ENCODE measurements around the gene GRB10. TPM values are rescaled to one million over a fixed set of nuclear protein-coding genes. Genes with fewer than 3 reads are reported as not detected.
"Not testable (repeated sequence)": the region's sequence is repeated elsewhere in the genome, so short reads cannot be mapped to it uniquely, and the experiment has no call there.

The GRB10 gene
- total RNA-seq, 1 experiment from 2014 or later, result 83.7 TPM

DNA sequence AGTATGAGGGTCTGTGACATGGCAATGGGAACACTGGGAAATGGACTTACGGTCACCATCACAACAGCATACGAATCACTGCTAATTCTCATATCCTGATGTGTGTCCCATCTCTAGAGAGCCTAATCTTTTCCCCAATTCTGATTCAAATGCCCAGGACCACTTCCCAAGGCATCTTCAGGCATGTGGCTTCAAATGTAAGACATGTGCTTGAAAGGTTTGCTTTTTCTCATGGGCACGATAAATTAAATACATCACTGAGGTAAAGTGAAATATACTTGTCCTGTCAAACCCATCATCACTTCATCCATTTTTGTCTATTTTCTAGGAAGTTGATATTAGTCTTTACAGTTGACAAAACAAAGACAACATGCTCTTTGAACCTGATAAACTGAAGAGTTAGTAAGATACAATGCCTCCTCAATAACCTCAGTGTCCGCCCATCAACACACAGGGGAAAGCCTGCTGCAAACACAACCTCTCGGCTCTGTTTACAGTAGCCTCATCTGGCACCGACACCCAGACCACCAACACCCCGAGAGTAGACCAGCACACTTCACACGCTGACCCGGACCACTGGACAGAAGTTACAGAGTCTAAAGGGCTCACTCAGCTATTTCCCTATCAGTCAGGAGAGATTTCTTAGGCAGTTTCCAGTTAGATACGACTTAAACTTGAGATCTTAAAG, 24.8 kb downstream of the GRB10 start:
- no peak for DNase-seq (ENCODE audit: low read depth)
- in situ Hi-C loops (cut with HindIII; ENCODE audit: low pct_unique_long_range_greater_than_20kb, low sequenced_read_pairs), result no loop called here

DNA sequence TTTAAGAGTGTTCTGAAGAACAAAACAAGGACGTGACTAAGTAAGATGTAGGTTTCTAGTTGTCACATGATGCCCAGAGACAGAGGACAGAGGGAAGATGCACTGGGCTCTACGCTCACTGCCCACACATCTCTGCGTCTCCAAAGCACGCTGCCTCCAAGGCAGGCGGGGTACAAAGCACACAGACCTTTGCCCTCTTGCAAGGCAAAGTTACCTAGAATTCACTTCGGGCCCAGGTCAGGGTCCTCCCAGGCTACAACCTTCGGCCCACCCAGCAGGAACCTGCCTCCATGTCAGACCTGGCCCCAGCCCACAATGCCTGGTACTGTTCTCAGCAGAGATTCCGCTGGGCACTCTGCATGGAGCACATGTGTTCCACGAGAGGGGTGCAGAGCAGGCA, 26.5 kb downstream of the GRB10 start:
- in situ Hi-C loops (cut with HindIII; ENCODE audit: low pct_unique_long_range_greater_than_20kb, low sequenced_read_pairs), result no loop called here
- DNase-seq (ENCODE audit: low read depth), result no peak

DNA sequence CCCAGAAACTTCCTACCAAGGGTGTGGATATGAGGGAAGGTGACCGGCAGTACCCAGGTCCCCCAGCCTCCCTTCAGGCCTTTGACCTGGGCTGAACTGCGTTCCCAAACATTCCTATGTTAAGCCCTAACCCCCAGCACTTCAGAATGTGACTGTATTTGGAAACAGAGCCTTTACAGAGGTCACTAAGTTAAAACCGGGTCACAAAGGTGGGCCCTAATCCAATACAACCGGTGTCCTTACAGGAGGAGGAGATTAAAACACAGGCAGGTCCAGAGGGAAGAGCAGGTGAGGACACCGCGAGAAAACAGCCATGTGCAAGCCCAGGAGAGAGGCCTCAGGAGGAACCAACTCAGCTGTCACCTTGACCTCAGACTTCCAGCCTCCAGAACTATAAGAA, 28.0 kb downstream of the GRB10 start:
- in situ Hi-C loops (cut with HindIII; ENCODE audit: low pct_unique_long_range_greater_than_20kb, low sequenced_read_pairs), result no loop called here
- DNase-seq (ENCODE audit: low read depth), result no peak

DNA sequence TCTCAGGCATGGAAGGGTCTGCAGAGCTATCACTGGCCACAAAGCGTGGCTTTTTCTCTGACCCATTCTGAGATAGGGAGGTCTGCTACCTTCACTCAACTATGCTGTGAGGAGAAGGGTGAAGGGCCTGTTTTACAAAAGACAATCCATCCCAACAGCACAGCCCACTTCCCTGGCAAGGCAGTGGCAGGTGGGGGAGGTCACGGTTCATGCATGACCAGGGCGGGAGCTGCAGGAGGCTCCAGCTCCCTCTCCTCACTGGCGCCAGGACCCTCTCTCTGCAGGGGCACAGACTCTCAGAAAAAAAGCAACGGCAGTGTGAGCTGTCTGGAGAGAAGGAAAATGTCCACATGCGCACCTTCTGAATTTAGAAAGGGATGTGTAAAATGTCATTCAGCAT, 28.5 kb downstream of the GRB10 start:
- no peak for DNase-seq (ENCODE audit: low read depth)
- in situ Hi-C loops (cut with HindIII; ENCODE audit: low pct_unique_long_range_greater_than_20kb, low sequenced_read_pairs), result no loop called here

DNA sequence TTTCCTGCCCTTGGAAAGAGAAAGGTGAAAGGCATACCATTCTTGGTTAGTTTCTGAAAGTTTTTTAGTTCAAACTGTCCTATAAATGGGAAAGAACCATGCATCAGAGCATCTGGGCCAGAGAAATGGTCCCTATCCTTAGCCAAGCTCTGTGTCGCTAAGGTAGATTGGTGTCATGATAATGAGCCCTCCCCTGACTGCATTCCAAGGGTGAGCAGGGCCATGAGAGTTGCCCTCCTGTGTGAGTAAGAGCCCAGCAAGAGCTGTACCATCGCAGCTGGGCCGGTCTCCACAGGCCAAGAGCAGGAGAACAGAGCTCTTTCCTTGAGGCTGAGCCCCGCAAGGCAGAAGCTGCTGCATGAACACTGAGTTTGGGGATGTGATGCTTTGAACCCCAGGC, 30.3 kb downstream of the GRB10 start:
- in situ Hi-C loops (cut with HindIII; ENCODE audit: low pct_unique_long_range_greater_than_20kb, low sequenced_read_pairs), result no loop called here
- no peak for DNase-seq (ENCODE audit: low read depth)

DNA sequence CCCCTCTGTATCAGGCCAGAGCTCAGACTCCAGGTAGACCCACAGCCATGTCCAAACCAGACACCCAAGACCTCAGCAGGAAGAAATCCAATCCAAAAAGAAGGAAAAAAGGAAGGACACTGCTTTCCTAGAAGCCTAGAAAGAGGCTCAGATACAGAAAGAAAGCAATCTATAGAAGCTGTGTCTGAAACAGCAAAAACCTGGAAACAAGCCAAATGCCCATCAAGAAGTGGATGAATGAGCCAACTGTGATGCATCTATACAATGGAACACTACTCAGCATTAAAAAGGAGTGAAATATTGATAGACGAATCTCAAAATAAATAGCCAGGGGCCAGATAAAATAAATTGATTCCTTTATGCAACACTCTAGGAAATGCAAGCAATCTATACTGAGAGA, 31.6 kb downstream of the GRB10 start:
- in situ Hi-C loops (cut with HindIII; ENCODE audit: low pct_unique_long_range_greater_than_20kb, low sequenced_read_pairs), result no loop called here
- no peak for DNase-seq (ENCODE audit: low read depth)

DNA sequence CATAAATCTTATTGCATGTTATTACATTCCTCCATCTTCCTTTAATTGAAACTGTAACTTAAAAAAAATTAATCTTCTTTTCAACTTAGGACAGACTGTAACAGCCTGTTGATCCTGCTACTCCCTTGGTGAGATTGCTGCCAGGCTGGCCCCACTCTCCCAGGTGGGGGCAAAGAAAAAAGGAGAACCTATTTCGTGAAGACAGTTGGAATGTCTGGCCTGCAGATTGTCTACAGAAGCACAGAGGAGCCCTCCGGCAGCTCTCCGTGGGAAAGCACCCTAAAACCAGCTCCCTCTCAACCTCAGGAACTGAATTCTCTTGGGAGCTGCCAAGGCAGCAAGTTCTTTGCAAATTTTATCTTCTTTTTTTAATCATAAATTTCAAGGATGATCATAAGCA, 32.8 kb downstream of the GRB10 start:
- in situ Hi-C loops (cut with HindIII; ENCODE audit: low pct_unique_long_range_greater_than_20kb, low sequenced_read_pairs), result no loop called here
- DNase-seq (ENCODE audit: low read depth), result no peak

DNA sequence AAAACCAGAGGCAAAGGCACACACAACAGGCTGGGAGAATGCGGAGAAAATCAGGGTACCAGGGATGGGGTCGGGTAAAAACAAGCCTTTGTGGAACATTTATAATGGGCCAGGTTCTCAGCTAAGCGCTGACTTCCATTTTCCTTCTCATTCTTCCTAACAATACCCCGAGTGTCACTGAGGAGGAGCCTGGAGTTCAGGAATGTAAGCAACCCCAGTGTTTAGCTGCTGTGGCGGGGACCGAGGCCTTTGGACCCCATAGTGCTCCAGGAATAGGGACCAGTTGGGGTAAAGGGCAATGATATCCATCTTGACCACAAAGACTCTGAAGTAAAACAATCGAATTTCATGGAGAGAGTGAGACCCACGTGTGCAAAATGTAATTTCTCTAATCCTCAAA, 34.2 kb downstream of the GRB10 start:
- in situ Hi-C loops (cut with HindIII; ENCODE audit: low pct_unique_long_range_greater_than_20kb, low sequenced_read_pairs), result no loop called here
- no peak for DNase-seq (ENCODE audit: low read depth)

DNA sequence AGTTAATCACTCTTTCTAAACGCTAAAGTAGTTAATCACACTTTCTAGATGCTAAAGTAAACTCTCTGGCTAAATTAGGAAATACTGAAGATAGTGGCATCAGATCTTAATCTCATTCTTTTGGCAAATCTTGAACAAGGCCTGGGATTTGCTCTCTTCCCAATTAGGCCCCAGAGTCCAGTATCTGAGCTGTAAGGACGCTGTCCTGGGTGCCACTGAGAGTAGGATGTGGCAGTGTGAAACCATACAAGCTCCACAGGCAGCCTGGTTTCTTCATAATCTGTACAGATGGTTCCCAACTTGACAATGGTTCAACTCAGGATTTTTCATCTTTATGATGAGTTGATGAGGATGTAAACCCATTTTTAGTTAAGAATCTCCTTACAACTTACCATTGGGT, 36.9 kb downstream of the GRB10 start:
- DNase-seq (ENCODE audit: low read depth), result no peak
- in situ Hi-C loops (cut with HindIII; ENCODE audit: low pct_unique_long_range_greater_than_20kb, low sequenced_read_pairs), result no loop called here

DNA sequence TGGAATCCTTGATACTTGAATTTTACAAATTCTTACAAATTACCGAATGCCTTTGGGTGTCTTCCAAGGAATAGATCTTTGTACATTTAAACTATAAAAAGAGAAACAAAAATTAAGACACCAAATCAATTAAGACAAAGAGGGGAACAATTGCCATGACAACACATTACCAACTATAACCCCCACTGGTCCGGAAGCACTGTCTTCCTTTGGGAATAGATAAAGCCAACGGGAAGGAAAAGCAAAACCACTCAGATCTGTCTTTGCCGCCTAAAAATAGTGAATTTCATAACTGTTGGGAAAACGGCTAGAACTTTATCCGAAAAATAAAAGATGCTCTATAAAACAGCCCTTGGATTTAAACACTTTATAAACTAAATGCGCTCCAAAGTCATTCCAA, 37.4 kb downstream of the GRB10 start:
- DNase-seq (ENCODE audit: low read depth), result no peak
- in situ Hi-C loops (cut with HindIII; ENCODE audit: low pct_unique_long_range_greater_than_20kb, low sequenced_read_pairs), result no loop called here

DNA sequence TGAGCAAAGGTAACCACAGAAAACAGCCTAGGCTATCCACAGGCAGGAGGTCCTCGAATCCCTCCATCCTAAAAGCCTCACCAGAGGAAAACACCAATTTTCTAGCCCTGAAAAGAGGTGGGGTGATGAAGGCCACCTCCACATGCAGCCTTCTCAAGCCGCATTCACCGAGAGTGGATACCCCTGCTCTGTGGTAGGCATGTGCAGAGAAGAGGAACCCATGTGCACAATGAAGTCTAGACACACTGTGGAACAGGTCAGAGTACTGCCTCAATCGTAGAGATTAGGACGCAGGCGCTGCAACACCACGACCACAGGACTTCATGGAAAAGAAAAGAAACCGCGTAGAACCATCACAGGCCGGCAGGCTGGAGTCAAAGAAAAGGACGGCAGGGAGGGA, 38.8 kb downstream of the GRB10 start:
- DNase-seq (ENCODE audit: low read depth), result no peak
- in situ Hi-C loops (cut with HindIII; ENCODE audit: low pct_unique_long_range_greater_than_20kb, low sequenced_read_pairs), result no loop called here

DNA sequence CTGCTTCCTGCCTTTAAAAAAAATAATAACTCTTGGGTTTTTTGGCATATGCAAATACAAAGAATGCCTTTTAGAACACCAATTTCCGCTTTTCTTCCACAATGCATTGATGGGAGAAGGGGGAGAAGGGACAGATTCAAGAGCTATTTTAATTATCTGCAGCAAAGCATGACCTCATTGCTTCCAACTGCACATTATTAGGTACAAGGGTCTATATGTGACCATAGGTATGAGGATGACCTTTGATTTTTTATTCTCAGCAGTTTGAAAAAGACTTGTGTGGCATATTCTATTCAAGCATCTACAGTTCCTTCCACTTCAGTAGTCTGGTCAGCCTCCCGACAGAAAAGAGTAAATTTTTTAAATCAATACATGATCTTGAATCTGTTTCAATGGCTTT, 39.7 kb downstream of the GRB10 start:
- in situ Hi-C loops (cut with HindIII; ENCODE audit: low pct_unique_long_range_greater_than_20kb, low sequenced_read_pairs), result no loop called here
- no peak for DNase-seq (ENCODE audit: low read depth)

DNA sequence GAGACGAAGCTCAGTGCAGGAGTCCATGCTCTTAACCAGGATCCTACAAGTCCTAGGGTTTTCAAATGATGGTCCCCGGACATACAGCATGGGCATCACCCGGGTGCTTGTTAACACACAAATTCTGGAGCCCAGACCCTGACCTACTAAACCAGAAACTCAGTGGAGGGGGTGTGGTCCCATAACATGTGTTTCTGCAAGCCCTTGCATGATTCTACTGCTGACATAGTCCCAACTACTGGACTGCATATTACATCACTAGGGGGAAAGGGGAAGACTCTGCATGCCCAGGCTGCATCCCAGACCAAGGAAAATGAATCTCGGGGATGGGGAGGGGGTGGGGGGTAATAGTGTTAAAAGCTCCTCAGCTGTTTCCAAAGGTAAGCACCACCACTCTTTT, 40.3 kb downstream of the GRB10 start:
- in situ Hi-C loops (cut with HindIII; ENCODE audit: low pct_unique_long_range_greater_than_20kb, low sequenced_read_pairs), result no loop called here
- DNase-seq (ENCODE audit: low read depth), result no peak

DNA sequence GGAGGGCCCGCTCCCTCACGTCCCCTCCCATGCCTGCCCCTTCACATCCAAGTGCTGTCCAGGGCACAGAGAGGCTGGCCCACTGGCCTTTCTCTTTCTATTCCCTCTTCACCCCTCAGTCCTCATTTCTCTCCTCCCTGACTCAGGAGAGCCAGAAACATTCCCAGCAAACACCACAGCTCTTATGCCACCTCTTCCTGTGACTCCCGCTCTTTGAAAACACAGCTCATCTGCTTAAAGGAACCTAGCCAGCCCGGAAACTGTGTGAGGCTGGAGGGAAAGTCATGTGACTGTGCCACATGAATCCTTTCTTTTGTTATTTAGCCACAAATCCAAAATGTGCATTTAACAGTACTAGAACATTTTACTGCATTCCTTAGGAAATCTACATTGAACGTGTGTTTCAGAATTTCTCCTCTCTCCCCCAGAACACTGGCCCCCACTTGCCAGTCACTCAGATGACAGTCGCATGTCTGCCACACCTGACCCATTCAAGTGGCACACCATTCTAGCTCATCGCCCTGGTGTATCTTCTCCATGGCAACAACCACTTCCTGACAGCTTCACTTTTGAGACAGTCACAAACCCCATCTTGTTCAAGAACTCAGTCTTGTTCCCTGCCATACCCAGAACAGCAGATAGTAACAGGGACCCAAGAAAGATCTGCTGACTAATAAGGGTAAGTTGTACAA, 42.8 kb downstream of the GRB10 start:
- in situ Hi-C loops (cut with HindIII; ENCODE audit: low pct_unique_long_range_greater_than_20kb, low sequenced_read_pairs), result no loop called here
- DNase-seq (ENCODE audit: low read depth), result peak; percentile 18

DNA sequence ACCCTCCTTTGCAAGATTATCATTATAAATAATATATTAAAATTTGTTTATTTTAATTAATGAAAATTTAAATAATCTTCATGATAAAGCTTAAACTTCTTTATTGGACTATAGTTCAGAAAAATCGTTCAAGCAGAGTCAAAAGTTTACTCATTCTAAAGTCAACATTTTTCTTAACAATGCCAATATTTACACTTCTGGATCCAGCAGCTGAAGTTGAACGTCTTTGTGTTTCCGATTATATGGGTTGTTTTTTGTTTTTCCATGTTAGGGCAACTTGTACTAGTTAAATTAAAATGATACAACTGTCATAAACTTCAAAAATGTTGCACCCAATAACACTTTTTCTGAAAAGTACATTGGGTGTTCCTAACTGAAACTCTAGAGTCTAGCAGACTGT, 43.8 kb downstream of the GRB10 start:
- in situ Hi-C loops (cut with HindIII; ENCODE audit: low pct_unique_long_range_greater_than_20kb, low sequenced_read_pairs), result no loop called here
- no peak for DNase-seq (ENCODE audit: low read depth)

DNA sequence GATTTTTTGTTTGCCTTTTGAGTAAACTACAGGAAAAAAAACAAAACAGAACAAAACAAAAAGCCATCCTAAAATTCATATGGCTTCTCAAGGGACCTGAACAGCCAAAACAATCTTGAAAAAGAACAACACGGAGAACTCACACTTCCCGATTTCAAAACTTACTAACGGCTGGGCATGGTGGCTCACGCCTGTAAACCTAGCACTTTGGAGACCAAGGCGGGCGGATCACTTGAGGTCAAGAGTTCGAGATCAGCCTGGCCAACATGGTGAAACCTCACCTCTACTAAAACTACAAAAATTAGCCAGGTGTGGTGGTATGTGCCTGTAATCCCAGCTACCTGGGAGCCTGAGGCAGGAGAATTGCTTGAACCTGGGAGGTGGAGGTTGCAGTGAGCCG, 46.9 kb downstream of the GRB10 start:
- DNase-seq (ENCODE audit: low read depth); in situ Hi-C loops (cut with HindIII; ENCODE audit: low pct_unique_long_range_greater_than_20kb, low sequenced_read_pairs): not testable (repeated sequence)

DNA sequence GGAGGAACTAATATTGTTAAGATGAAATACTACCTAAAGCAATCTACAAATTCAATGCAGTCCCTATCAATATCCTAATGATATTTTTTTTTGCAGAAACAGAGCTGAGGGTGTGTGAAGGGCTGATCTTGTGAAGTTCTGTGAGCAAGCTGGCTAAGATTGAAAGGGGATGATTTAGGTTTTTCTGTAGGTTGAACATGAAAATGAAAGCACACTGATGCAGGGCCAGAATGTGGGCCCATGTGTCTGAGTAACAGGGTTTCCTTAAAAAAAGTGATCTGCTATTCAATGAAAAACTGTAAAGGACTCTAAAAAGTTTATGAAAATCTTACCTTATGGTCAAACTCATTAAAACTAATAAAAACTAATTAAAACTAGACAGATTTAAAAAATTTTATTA, 47.4 kb downstream of the GRB10 start:
- DNase-seq (ENCODE audit: low read depth), result no peak
- in situ Hi-C loops (cut with HindIII; ENCODE audit: low pct_unique_long_range_greater_than_20kb, low sequenced_read_pairs), result no loop called here

DNA sequence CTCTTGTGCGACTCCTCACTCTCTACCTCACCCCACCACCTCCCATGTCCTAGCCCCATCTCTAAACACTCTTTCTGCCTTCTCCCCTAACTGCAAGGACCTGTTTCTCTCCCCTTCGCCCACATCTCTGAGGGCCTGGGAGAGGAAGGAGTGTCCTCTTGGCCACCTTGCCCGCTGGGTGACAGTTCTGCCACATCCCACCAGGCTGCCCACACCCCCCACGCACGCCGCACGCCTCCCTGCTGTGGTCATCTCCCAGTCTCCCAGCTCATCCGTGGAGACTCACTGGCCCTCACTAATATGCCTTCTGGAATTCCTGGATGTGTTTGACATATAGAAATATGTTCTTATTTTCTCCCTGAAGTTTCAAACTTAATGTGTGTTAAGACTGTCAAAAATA, 48.5 kb downstream of the GRB10 start:
- no peak for DNase-seq (ENCODE audit: low read depth)
- in situ Hi-C loops (cut with HindIII; ENCODE audit: low pct_unique_long_range_greater_than_20kb, low sequenced_read_pairs), result no loop called here

DNA sequence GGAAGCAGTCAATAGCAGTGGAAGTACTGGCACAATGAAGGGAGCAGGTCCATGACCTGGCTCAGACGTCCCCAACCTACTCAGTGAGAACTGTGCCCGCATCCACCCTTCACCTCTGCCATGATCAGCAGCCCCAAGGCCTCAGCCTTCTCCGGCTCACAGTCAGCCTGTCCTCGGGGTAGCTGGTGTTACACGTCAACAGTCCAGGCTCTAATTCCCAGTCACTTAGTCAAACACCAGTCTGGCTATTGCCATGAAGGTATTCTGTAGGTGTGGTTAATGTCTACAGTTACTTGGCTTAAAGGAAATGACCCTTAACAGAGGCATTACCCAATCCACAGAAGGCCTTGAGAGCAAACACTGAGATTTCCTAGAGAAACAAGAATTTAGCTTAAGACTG, 49.1 kb downstream of the GRB10 start:
- DNase-seq (ENCODE audit: low read depth), result peak; percentile 83
- in situ Hi-C loops (cut with HindIII; ENCODE audit: low pct_unique_long_range_greater_than_20kb, low sequenced_read_pairs), result no loop called here

Measured in Caki2 (cell line).